ENCODE data around the gene ATG7.

- TF ChIP-seq CTCF (IDR thresholded peaks at IDR 0.05; ENCODE audit: low read depth, low read length) (no peak), POLR2A (IDR thresholded peaks at IDR 0.05; ENCODE audit: extremely low read depth, insufficient read length) (no peak), MAX (IDR thresholded peaks at IDR 0.05; ENCODE audit: low read depth, low read length) (no peak), MYC (IDR thresholded peaks at IDR 0.05; ENCODE audit: low read depth, low read length) (no peak)
Measured at GRCh38 chr3:11254876-11255275, 17.3 kb upstream of the ATG7 start.

Measured in NB4 (cell line).